GM23338 (cell line): ENCODE measurements around the gene KCNIP1. TPM values are rescaled to one million over a fixed set of nuclear protein-coding genes. Genes with fewer than 3 reads are reported as not detected.

Source experiments
- ATAC-seq: fragments of 200-7000 bp; cut with Tn5 transposase; 3 replicates; pipeline ENCODE4 v1.9.1; 2020
- DNase-seq: peaks from one replicate; pipeline ENCODE4 v3.0.0-alpha.2; 2015; ENCODE audit warnings: low spot score
- H2AFZ ChIP-seq: fragments of 200-600 bp; sonication (generic); 2 replicates; pipeline ENCODE4 v1.8.0; 2016; ENCODE audit warnings: antibody characterized with exemption, mild to moderate bottlenecking, moderate library complexity
- H3F3A ChIP-seq: fragments of 200-600 bp; sonication (generic); replicated peaks from 2 replicates; pipeline ENCODE4 v1.8.0; 2017; ENCODE audit warnings: antibody characterized with exemption, mixed run types, low read depth
- H3K27ac ChIP-seq: fragments of 200-600 bp; sonication (generic); 2 replicates; pipeline ENCODE4 v1.6.1; 2016; ENCODE audit warnings: low read depth
- H3K27me3 ChIP-seq: fragments of 200-600 bp; sonication (generic); 2 replicates; pipeline ENCODE4 v1.8.0; 2016; ENCODE audit warnings: mild to moderate bottlenecking, mixed run types, moderate library complexity; ENCODE audit not compliant: insufficient read depth
- H3K36me3 ChIP-seq: fragments of 200-600 bp; sonication (generic); 2 replicates; pipeline ENCODE4 v1.8.0; 2016; ENCODE audit warnings: mild to moderate bottlenecking; ENCODE audit not compliant: insufficient read depth
- H3K4me1 ChIP-seq: fragments of 200-600 bp; sonication (generic); 2 replicates; pipeline ENCODE4 v1.8.0; 2016; ENCODE audit warnings: mild to moderate bottlenecking, moderate library complexity; ENCODE audit not compliant: insufficient read depth
- H3K4me2 ChIP-seq: fragments of 200-600 bp; sonication (generic); 2 replicates; pipeline ENCODE4 v1.7.1; 2017; ENCODE audit warnings: mixed run types
- H3K4me3 ChIP-seq: fragments of 200-600 bp; sonication (generic); 2 replicates; pipeline ENCODE4 v1.6.1; 2016; ENCODE audit warnings: mixed run types
- H3K79me2 ChIP-seq: fragments of 200-600 bp; sonication (generic); replicated peaks from 2 replicates; pipeline ENCODE4 v1.8.0; 2017; ENCODE audit warnings: mild to moderate bottlenecking; ENCODE audit not compliant: insufficient read depth
- H3K9me2 ChIP-seq: fragments of 200-600 bp; sonication (generic); 2 replicates; pipeline ENCODE4 v1.8.0; 2017; ENCODE audit not compliant: insufficient read depth
- H4K20me1 ChIP-seq: fragments of 200-600 bp; sonication (generic); replicated peaks from 2 replicates; pipeline ENCODE4 v1.8.0; 2017; ENCODE audit warnings: mild to moderate bottlenecking; ENCODE audit not compliant: insufficient read depth
- H3K27ac Mint-ChIP-seq: 2 replicates; pipeline ENCODE4 v1.8.0; 2020; ENCODE audit warnings: inconsistent platforms, mild to moderate bottlenecking, moderate library complexity, mixed read lengths
- H3K27me3 Mint-ChIP-seq: 3 replicates; pipeline ENCODE4 v1.8.0; 2022; ENCODE audit warnings: low read depth, mild to moderate bottlenecking, moderate library complexity, mixed read lengths, inconsistent platforms; ENCODE audit not compliant: insufficient read depth, poor library complexity
- H3K36me3 Mint-ChIP-seq: 3 replicates; pipeline ENCODE4 v1.8.0; 2021; ENCODE audit warnings: low read depth, mild to moderate bottlenecking, inconsistent platforms, moderate library complexity, mixed read lengths
- H3K4me1 Mint-ChIP-seq: 3 replicates; pipeline ENCODE4 v1.8.0; 2020; ENCODE audit warnings: mild to moderate bottlenecking, inconsistent platforms, mixed read lengths
- H3K4me3 Mint-ChIP-seq: 3 replicates; pipeline ENCODE4 v1.8.0; 2021; ENCODE audit warnings: moderate library complexity, mild to moderate bottlenecking, inconsistent platforms, mixed read lengths
- H3K9me3 Mint-ChIP-seq: 3 replicates; pipeline ENCODE4 v1.8.0; 2020; ENCODE audit warnings: moderate library complexity, mild to moderate bottlenecking, inconsistent platforms, mixed read lengths
- CREB1 ChIP-seq: fragments of 250-450 bp; sonication (Bioruptor Pico); IDR thresholded peaks from 2 replicates; pipeline ENCODE4 v1.5.0; 2020; ENCODE audit warnings: low read depth, mild to moderate bottlenecking, moderate library complexity
- CTCF ChIP-seq, 2 experiments: fragments of 200-600 bp in 1 of 2; sonication (generic) in 1 of 2; conservative IDR thresholded peaks; 2 replicates each; pipeline versions ENCODE4 v1.5.1 to v1.6.1; 2016 to 2017; ENCODE audit warnings: antibody characterized with exemption in 2 of 2, low read depth in 2 of 2, mild to moderate bottlenecking in 2 of 2, moderate library complexity in 1 of 2
- EZH2 ChIP-seq: fragments of 200-600 bp; sonication (generic); IDR thresholded peaks from one replicate; pipeline ENCODE4 v1.8.0; 2017; ENCODE audit warnings: antibody characterized with exemption, mild to moderate bottlenecking, low read depth; ENCODE audit not compliant: unreplicated experiment
- EZH2phosphoT487 ChIP-seq: fragments of 200-600 bp; sonication (generic); IDR thresholded peaks from one replicate; pipeline ENCODE4 v1.8.1; 2018; ENCODE audit warnings: antibody characterized with exemption; ENCODE audit not compliant: unreplicated experiment
- NANOG ChIP-seq: IDR thresholded peaks from 2 replicates; pipeline ENCODE4 v1.6.1; 2016; ENCODE audit warnings: antibody characterized with exemption, borderline replicate concordance
- POLR2AphosphoS5 ChIP-seq: IDR thresholded peaks from 2 replicates; pipeline ENCODE4 v1.6.1; 2016; ENCODE audit warnings: antibody characterized with exemption, low read depth
- STAT1 ChIP-seq: IDR thresholded peaks from one replicate; pipeline ENCODE4 v1.6.1; 2016; ENCODE audit warnings: antibody characterized with exemption; ENCODE audit not compliant: unreplicated experiment
- ZNF114 ChIP-seq: fragments of 250-450 bp; sonication (Bioruptor Pico); IDR thresholded peaks from 2 replicates; pipeline ENCODE4 v1.5.0; 2020; ENCODE audit warnings: mild to moderate bottlenecking, moderate library complexity
- ZNF331 ChIP-seq: fragments of 250-450 bp; sonication (Bioruptor Pico); IDR thresholded peaks from 2 replicates; pipeline ENCODE4 v1.5.0; 2020; ENCODE audit warnings: low read depth, mild to moderate bottlenecking, moderate library complexity
- polyA plus RNA-seq: library from polyadenylated mRNA; unstranded; fragments of >200 nt; fragmentation: Nextera tagmentation; extraction: Ambion mirVana; gene quantifications from 2 replicates; pipeline ENCODE4 v1.2.1, GENCODE V29; 2016
- total RNA-seq: library from RNA; depleted of rRNA; stranded (reverse); fragments of >200 nt; shearing (Covaris generic); gene quantifications from 2 replicates; pipeline ENCODE4 v1.2.3, GENCODE V29; 2014
- TF ChIP-seq, protein P1 (sequence below): IDR thresholded peaks from 2 replicates; pipeline ENCODE4 v1.6.1; 2016; ENCODE audit warnings: antibody characterized with exemption
- TF ChIP-seq, protein P2 (sequence below): IDR thresholded peaks from one replicate; pipeline ENCODE4 v1.6.1; 2018; ENCODE audit warnings: antibody characterized with exemption; ENCODE audit not compliant: unreplicated experiment
- TF ChIP-seq, protein P3 (sequence below): fragments of 250-450 bp; sonication (Bioruptor Pico); IDR thresholded peaks from 2 replicates; pipeline ENCODE4 v1.5.0; 2020; ENCODE audit warnings: mild to moderate bottlenecking, moderate library complexity

Gene KCNIP1
- total and polyA plus RNA-seq, 2 experiments from 2014 or later = 0.31 to 0.87 TPM

DNA sequence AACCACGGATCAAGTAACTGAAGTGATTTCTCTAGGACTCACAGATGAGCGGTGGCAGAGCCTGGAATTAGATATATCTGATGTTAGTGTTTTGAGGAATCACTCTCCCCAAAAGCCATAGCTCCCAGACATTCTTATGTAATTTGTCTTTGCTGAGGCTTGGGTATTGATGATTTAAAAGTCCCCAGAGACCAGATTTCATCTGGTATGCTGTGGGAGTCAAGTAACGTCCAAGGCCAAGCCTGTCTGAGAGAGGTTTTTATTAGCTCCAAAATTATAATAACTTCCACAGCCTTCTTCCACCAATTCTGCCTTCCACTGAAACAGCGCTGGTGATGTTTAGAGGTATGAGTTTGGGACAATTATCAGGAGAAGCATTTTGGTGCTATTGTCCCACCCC is 21.3 kb upstream of the KCNIP1 start:
- DNase-seq (no peak), ATAC-seq (no peak)
- Histone ChIP-seq H3K4me3 (no peak overlapping the region), H3K36me3 (no peaks in the 10 kb centered on the region), H3K9me2 (no peaks in the 10 kb centered on the region; the same call in 1 of the 2 replicates), H3K4me1 (no peaks in the 10 kb centered on the region), H2AFZ (no peak overlapping the region), H3K79me2 (no peaks in the 10 kb centered on the region), H4K20me1 (no peaks in the 10 kb centered on the region), H3K4me2 (no peak overlapping the region), H3K27ac (no peak overlapping the region), H3F3A (no peaks in the 10 kb centered on the region), H3K27me3 (no peaks in the 10 kb centered on the region)
- Mint-ChIP-seq H3K4me3 (no peak overlapping the region), H3K4me1 (peaks cover 10% of the 10 kb centered on the region; the same call in 2 of the 3 replicates), H3K9me3 (no peaks in the 10 kb centered on the region; the same call in 2 of the 3 replicates), H3K27ac (no peak overlapping the region), H3K36me3 (no peaks in the 10 kb centered on the region), H3K27me3 (peaks cover 4% of the 10 kb centered on the region)
- TF ChIP-seq POLR2AphosphoS5 (no peak), NANOG (no peak), ZNF331 (CRISPR knock-in tag) (no peak), EZH2phosphoT487 (no peak), CREB1 (CRISPR knock-in tag) (no peak), EZH2 (no peak), CTCF (conservative IDR thresholded peaks at IDR 0.05; ENCODE audit: low read depth in 2 of 2) (no peak), STAT1 (no peak), ZNF114 (no peak)
- TF ChIP-seq, protein P1, sequence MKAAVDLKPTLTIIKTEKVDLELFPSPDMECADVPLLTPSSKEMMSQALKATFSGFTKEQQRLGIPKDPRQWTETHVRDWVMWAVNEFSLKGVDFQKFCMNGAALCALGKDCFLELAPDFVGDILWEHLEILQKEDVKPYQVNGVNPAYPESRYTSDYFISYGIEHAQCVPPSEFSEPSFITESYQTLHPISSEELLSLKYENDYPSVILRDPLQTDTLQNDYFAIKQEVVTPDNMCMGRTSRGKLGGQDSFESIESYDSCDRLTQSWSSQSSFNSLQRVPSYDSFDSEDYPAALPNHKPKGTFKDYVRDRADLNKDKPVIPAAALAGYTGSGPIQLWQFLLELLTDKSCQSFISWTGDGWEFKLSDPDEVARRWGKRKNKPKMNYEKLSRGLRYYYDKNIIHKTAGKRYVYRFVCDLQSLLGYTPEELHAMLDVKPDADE = no peak
- TF ChIP-seq, protein P2, sequence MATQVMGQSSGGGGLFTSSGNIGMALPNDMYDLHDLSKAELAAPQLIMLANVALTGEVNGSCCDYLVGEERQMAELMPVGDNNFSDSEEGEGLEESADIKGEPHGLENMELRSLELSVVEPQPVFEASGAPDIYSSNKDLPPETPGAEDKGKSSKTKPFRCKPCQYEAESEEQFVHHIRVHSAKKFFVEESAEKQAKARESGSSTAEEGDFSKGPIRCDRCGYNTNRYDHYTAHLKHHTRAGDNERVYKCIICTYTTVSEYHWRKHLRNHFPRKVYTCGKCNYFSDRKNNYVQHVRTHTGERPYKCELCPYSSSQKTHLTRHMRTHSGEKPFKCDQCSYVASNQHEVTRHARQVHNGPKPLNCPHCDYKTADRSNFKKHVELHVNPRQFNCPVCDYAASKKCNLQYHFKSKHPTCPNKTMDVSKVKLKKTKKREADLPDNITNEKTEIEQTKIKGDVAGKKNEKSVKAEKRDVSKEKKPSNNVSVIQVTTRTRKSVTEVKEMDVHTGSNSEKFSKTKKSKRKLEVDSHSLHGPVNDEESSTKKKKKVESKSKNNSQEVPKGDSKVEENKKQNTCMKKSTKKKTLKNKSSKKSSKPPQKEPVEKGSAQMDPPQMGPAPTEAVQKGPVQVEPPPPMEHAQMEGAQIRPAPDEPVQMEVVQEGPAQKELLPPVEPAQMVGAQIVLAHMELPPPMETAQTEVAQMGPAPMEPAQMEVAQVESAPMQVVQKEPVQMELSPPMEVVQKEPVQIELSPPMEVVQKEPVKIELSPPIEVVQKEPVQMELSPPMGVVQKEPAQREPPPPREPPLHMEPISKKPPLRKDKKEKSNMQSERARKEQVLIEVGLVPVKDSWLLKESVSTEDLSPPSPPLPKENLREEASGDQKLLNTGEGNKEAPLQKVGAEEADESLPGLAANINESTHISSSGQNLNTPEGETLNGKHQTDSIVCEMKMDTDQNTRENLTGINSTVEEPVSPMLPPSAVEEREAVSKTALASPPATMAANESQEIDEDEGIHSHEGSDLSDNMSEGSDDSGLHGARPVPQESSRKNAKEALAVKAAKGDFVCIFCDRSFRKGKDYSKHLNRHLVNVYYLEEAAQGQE = no peak
- TF ChIP-seq, protein P3, sequence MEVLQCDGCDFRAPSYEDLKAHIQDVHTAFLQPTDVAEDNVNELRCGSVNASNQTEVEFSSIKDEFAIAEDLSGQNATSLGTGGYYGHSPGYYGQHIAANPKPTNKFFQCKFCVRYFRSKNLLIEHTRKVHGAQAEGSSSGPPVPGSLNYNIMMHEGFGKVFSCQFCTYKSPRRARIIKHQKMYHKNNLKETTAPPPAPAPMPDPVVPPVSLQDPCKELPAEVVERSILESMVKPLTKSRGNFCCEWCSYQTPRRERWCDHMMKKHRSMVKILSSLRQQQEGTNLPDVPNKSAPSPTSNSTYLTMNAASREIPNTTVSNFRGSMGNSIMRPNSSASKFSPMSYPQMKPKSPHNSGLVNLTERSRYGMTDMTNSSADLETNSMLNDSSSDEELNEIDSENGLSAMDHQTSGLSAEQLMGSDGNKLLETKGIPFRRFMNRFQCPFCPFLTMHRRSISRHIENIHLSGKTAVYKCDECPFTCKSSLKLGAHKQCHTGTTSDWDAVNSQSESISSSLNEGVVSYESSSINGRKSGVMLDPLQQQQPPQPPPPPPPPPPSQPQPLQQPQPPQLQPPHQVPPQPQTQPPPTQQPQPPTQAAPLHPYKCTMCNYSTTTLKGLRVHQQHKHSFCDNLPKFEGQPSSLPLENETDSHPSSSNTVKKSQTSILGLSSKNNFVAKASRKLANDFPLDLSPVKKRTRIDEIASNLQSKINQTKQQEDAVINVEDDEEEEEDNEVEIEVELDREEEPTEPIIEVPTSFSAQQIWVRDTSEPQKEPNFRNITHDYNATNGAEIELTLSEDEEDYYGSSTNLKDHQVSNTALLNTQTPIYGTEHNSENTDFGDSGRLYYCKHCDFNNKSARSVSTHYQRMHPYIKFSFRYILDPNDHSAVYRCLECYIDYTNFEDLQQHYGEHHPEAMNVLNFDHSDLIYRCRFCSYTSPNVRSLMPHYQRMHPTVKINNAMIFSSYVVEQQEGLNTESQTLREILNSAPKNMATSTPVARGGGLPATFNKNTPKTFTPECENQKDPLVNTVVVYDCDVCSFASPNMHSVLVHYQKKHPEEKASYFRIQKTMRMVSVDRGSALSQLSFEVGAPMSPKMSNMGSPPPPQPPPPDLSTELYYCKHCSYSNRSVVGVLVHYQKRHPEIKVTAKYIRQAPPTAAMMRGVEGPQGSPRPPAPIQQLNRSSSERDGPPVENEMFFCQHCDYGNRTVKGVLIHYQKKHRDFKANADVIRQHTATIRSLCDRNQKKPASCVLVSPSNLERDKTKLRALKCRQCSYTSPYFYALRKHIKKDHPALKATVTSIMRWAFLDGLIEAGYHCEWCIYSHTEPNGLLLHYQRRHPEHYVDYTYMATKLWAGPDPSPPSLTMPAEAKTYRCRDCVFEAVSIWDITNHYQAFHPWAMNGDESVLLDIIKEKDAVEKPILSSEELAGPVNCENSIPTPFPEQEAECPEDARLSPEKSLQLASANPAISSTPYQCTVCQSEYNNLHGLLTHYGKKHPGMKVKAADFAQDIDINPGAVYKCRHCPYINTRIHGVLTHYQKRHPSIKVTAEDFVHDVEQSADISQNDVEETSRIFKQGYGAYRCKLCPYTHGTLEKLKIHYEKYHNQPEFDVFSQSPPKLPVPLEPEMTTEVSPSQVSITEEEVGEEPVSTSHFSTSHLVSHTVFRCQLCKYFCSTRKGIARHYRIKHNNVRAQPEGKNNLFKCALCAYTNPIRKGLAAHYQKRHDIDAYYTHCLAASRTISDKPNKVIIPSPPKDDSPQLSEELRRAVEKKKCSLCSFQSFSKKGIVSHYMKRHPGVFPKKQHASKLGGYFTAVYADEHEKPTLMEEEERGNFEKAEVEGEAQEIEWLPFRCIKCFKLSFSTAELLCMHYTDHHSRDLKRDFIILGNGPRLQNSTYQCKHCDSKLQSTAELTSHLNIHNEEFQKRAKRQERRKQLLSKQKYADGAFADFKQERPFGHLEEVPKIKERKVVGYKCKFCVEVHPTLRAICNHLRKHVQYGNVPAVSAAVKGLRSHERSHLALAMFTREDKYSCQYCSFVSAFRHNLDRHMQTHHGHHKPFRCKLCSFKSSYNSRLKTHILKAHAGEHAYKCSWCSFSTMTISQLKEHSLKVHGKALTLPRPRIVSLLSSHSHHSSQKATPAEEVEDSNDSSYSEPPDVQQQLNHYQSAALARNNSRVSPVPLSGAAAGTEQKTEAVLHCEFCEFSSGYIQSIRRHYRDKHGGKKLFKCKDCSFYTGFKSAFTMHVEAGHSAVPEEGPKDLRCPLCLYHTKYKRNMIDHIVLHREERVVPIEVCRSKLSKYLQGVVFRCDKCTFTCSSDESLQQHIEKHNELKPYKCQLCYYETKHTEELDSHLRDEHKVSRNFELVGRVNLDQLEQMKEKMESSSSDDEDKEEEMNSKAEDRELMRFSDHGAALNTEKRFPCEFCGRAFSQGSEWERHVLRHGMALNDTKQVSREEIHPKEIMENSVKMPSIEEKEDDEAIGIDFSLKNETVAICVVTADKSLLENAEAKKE (CRISPR knock-in tag) = no peak
